Thymus (tissue), 14 donors: Measurements from ENCODE around the gene OMP. TPM values are rescaled to one million over a fixed set of nuclear protein-coding genes. Genes with fewer than 3 reads are reported as not detected.

Experiments used
- DNase-seq, 9 donors: peaks; one replicate each; pipeline ENCODE4 v3.0.0-alpha.2; 2013; ENCODE audit warnings: low spot score in 9 of 9, low read depth in 6 of 9, missing footprints in 1 of 9
- H3K27ac ChIP-seq, 2 donors: one replicate each; pipeline ENCODE4 v1.5.1; 2013; ENCODE audit warnings: control low read depth in 1 of 2, low read depth in 1 of 2, low read length in 1 of 2, mild to moderate bottlenecking in 1 of 2, moderate library complexity in 1 of 2
- H3K27me3 ChIP-seq, 2 donors: one replicate each; pipeline ENCODE4 v1.5.1; 2013; ENCODE audit warnings: low read length in 1 of 2; ENCODE audit not compliant: control insufficient read depth in 2 of 2, insufficient read depth in 1 of 2
- H3K36me3 ChIP-seq, 2 donors: one replicate each; pipeline ENCODE4 v1.5.1; 2013; ENCODE audit warnings: low read length in 1 of 2, mild to moderate bottlenecking in 1 of 2, moderate library complexity in 1 of 2; ENCODE audit not compliant: control insufficient read depth in 2 of 2, insufficient read depth in 2 of 2
- H3K4me1 ChIP-seq, 2 donors: one replicate each; pipeline ENCODE4 v1.5.1; 2013; ENCODE audit warnings: low read length in 2 of 2; ENCODE audit not compliant: control insufficient read depth in 2 of 2, insufficient read depth in 2 of 2
- H3K4me3 ChIP-seq, 2 donors: one replicate each; pipeline ENCODE4 v1.5.1; 2013; ENCODE audit warnings: low read length in 2 of 2, control low read depth in 1 of 2, mild to moderate bottlenecking in 1 of 2
- H3K9me3 ChIP-seq, 2 donors: one replicate each; pipeline ENCODE4 v1.5.1; 2013; ENCODE audit warnings: low read length in 1 of 2, mild to moderate bottlenecking in 1 of 2; ENCODE audit not compliant: control insufficient read depth in 2 of 2, insufficient read depth in 1 of 2
- WGBS: extraction: QIAGEN DNeasy Blood & Tissue Kit; methylation state at CpG from one replicate; pipeline ENCODE4 v1.1.7; 2013; 5-methylcytosine and 5-hydroxymethylcytosine counted together
- long read RNA-seq, 10 donors: transcript quantifications; one replicate each; lab custom pipeline, GENCODE V29; 2026
- polyA plus RNA-seq: library from polyadenylated mRNA; stranded (reverse); fragments of 200-250 nt; gene quantifications from one replicate; pipeline ENCODE4 v1.2.3, GENCODE V29; 2013
- total RNA-seq: library from RNA; stranded (reverse); fragments of 120-200 nt; gene quantifications from one replicate; pipeline ENCODE4 v1.2.4, GENCODE V29; 2013
- donor health status: healthy.

The OMP gene
- total RNA-seq (not detected), polyA plus RNA-seq (not detected)
- long read RNA-seq, donor 1: 0 reads
- long read RNA-seq, donor 2: 0 reads
- long read RNA-seq, donor 3: 0 reads
- long read RNA-seq, donor 4: 0 reads
- long read RNA-seq, donor 5: 0 reads
- long read RNA-seq, donor 6: 0 reads
- long read RNA-seq, donor 7: 0 reads
- long read RNA-seq, donor 8: 0 reads
- long read RNA-seq, donor 9: 0 reads
- long read RNA-seq, donor 10: 0 reads

GRCh38 chr11:77102246-77103210, at the start of gene OMP:
Gene OMP, plus strand, starts transcription at chr11:77102840. Its CDS starts 0 bp downstream, at chr11:77102840.
- 96% methylated on average over 37 of the region's 37 CpGs for WGBS
- no peak for DNase-seq
- Histone ChIP-seq H3K4me1 (no peaks in the 10 kb centered on the region), H3K9me3 (no peaks in the 10 kb centered on the region), H3K27ac (no peak within 1 kb of the TSS), H3K36me3 (no peaks in the 10 kb centered on the region), H3K27me3 (no peaks in the 10 kb centered on the region), H3K4me3 (no peak within 1 kb of the TSS)

DNA sequence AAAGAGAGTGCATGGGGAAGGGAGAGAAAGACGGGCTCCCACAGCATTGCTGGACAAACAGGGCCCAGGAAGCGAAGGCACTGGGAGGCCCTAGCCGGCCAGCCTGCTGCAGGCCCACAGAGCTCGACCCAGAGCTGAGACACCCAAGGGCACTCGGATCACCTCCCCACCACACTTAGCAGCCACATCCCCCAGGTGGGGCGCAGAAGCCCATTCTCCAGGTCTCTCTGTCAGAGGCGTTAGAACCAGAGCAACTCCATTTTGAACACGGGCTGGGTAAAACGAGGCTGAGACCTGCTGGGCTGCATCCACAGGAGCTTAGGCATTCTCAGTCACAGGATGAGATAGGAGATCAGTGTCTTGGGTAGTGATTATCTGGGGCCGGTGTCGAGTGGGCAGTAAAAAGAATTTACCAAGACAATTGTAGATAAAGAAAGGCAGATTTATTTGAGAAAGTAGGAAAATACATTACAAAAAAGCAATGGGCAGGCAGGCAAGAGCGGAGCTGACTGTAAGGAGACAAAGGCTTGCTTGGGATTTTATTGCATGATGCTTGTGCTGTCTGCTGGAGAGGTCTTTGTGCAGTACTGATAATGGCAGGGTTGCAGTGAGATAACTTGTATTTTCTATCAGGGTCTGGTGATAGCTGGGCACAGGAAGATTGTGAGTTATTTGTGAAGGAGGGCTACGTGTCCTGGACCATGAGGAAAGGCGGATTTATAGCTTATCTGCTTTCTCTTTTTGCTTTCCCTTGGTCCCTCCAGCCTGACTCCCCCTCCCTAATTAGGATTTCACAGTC, 49.2 kb upstream of the OMP start:
- H3K4me1 ChIP-seq: no peaks in the 10 kb centered on the region
- DNase-seq: no peak
- H3K27me3 ChIP-seq: no peaks in the 10 kb centered on the region
- no peak overlapping the region for H3K27ac ChIP-seq
- peaks cover 4 to 16% of the 10 kb centered on the region in 2 donors for H3K9me3 ChIP-seq
- H3K4me3 ChIP-seq: no peak overlapping the region
- no peaks in the 10 kb centered on the region for H3K36me3 ChIP-seq
- WGBS: 95% methylated on average over 14 of the region's 14 CpGs

DNA sequence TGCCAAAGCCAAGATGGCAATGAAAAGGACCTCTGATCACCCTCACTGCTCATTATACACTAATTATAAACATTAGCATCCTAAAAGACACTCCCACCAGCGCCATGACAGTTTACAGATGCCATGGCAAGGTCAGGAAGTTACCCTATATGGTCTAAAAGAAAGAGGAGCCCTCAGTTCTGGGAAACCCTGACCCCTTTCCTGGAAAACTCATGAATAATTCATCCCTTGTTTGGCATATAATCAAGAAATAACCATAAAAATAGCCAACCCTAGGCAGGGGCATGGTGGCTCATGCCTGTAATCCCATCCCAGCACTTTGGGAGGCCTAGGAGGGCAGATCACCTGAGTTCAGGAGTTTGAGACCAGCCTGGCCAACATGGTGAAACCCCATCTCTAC, 48.6 kb upstream of the OMP start:
- no peaks in the 10 kb centered on the region for H3K36me3 ChIP-seq
- 85% methylated on average over 1 of the region's 1 CpG for WGBS
- no peak for DNase-seq

DNA sequence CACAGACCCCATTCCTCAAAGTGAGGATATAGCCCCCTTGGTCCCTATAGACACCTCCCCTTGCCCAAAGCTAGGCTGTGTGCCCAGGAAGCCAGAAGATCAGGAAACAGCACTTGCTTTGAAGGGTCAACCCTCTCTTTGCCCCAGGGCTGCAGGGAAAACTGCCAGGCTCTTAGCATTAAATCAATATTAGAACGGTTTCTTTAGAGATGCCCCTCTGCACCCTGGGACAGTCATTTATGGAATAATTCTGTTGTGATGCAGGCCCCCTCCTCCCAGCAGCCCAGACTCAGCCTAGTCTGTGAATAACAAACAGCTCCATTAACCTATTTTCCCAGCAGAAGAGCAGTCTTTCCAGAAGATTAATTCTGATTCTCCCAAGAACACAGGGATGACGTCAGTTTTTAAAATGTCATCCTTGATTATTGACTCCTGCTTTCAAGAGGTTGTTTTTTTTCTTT, 47.5 kb upstream of the OMP start:
- no peak overlapping the region for H3K27ac ChIP-seq
- H3K27me3 ChIP-seq: no peaks in the 10 kb centered on the region
- H3K4me3 ChIP-seq: no peak overlapping the region
- DNase-seq: no peak
- WGBS: 94% methylated on average over 2 of the region's 2 CpGs
- H3K4me1 ChIP-seq: no peaks in the 10 kb centered on the region
- H3K9me3 ChIP-seq: peaks cover 4 to 16% of the 10 kb centered on the region in 2 donors
- no peaks in the 10 kb centered on the region for H3K36me3 ChIP-seq

More for the DNA sequence above, 48.6 kb upstream of the OMP start:
- Histone ChIP-seq H3K4me1 (no peaks in the 10 kb centered on the region), H3K9me3 (peaks cover 4 to 16% of the 10 kb centered on the region in 2 donors), H3K27me3 (no peaks in the 10 kb centered on the region), H3K27ac (no peak overlapping the region), H3K4me3 (no peak overlapping the region)

DNA sequence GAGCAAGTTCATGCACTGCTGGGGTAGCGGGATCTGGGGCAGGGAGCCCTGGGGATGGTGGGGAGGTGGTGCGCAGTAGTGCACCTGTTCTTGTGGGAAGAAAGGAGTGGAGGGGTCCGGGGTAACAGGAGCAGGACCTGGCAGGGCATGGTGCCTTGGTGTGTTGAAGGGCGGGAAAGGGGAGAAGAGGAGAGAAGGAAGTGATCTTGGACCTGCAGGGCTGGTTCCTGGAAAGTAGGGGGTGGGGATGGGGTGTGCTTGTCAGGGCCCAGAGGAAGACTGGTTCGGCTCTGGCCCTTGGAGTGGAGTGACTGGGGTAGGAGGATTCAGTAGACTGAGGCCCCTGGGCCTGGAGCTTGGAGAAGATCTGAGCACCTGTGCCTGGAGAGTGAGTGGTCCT, 46.7 kb upstream of the OMP start:
- no peaks in the 10 kb centered on the region for H3K4me1 ChIP-seq
- WGBS: 97% methylated on average over 5 of the region's 5 CpGs
- H3K36me3 ChIP-seq: no peaks in the 10 kb centered on the region
- H3K27ac ChIP-seq: no peak overlapping the region
- H3K9me3 ChIP-seq: peaks cover 4 to 16% of the 10 kb centered on the region in 2 donors
- no peak overlapping the region for H3K4me3 ChIP-seq
- H3K27me3 ChIP-seq: no peaks in the 10 kb centered on the region
- DNase-seq: no peak

- H3K9me3 ChIP-seq: peaks cover 4 to 18% of the 10 kb centered on the region in 2 donors
- no peaks in the 10 kb centered on the region for H3K4me1 ChIP-seq
- no peaks in the 10 kb centered on the region for H3K36me3 ChIP-seq
- no peak overlapping the region for H3K4me3 ChIP-seq
- DNase-seq: no peak
- no peak overlapping the region for H3K27ac ChIP-seq
- no peaks in the 10 kb centered on the region for H3K27me3 ChIP-seq
- 91% methylated on average over 3 of the region's 3 CpGs for WGBS
Measured at GRCh38 chr11:77056814-77057402, 45.7 kb upstream of the OMP start.

- Histone ChIP-seq H3K4me3 (no peak overlapping the region), H3K36me3 (no peaks in the 10 kb centered on the region), H3K4me1 (no peaks in the 10 kb centered on the region), H3K9me3 (peaks cover 4 to 20% of the 10 kb centered on the region in 2 donors), H3K27ac (no peak overlapping the region), H3K27me3 (no peaks in the 10 kb centered on the region)
- WGBS: 75% methylated on average over 9 of the region's 9 CpGs
- no peak for DNase-seq
Measured at GRCh38 chr11:77057938-77058474, 44.6 kb upstream of the OMP start.

- Histone ChIP-seq H3K27me3 (no peaks in the 10 kb centered on the region), H3K36me3 (no peaks in the 10 kb centered on the region), H3K4me1 (no peaks in the 10 kb centered on the region), H3K27ac (no peak overlapping the region), H3K4me3 (no peak overlapping the region), H3K9me3 (peaks cover 4 to 20% of the 10 kb centered on the region in 2 donors)
- WGBS: 95% methylated on average over 2 of the region's 2 CpGs
- no peak for DNase-seq
Measured at GRCh38 chr11:77058900-77059299, 43.7 kb upstream of the OMP start.
